HG02759 (cell line): Measurements from ENCODE around the gene ZBTB25.
A peak's percentile ranks its signal among the peaks of the same experiment; 100 is the strongest.

ENCODE experiments used
- ATAC-seq: cut with Tn5 transposase; IDR thresholded peaks from one replicate; pipeline ENCODE4 v1.9.1; 2021; ENCODE audit warnings: mild to moderate bottlenecking, moderate library complexity; ENCODE audit not compliant: unreplicated experiment

ZBTB25 gene

DNA sequence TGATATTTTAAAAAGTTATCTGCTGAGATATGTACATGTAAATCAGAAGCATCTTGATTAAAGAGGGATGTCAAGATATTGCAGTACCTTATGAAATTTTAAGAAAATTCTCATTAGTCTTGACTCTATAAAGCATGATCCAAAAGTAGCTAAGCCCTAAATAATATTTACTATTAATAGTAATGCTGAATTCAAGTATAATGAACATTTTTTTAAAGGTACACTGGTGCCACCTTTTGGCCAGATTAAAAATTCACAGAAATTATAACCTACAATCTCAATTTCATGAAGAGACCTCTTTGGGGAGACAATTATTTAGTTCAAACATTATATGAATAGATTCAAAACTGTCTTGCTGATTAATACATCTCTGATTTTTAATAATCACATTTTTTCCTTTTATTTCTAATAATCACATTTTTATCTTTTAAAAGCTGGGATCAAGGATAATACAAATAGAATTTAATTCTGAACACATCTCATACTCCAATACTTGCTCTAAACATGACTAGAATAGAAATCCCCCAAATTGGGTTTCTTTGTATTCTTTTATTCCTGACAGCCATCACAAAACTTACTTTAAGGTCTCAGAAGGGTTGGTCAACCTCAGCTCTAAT, 24.9 kb downstream of the ZBTB25 start:
- no peak for ATAC-seq

DNA sequence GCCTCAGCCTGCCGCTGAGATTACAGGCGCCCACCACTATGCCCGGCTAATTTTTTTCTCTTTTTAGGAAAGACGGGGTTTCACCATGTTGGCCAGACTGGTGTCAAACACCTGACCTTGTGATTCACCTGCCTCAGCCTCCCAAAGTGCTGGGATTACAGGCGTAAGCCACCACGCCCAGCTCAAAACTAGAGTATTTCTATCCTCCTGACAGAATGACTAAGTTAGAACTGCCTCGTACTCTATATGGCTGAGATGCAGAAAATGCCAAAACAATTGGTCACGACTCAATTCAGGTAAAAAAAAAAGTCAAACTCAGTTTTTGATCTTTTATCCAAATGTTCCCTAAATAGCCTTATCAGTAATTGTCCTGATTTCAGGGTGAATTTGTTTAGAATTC, 27.2 kb downstream of the ZBTB25 start:
- ATAC-seq = no peak

DNA sequence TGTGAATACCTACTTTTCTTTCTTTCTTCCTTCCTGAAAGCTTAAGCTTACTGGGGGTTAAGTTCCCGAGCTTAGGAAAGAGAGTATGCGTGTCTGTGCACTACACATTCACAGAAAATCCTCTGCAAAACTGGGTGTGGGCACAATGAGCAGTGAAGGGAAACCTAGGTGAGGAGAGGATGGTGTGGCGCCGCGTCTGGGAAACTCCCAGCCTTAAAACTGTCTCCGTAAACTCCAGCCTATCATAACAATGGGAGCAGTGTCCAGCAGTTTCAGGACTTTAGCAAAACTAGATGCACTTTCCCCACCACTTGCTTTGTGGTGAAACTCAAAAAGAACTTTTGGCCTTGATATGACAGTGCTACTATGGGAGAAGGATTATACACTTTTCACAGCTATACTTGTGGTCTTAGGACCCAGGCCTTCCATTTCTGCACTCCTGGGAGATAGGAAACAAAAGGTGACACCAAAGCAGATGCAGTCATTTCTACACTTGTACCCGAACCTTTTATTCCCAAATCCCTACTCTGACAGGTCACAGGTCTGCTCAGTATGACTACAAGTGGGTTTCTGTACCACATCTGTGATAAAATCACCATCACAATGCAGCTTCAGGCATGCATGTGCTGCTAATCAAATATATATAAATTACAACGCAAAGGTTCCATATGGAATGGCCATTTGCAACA, 27.9 kb downstream of the ZBTB25 start:
- no peak for ATAC-seq

DNA sequence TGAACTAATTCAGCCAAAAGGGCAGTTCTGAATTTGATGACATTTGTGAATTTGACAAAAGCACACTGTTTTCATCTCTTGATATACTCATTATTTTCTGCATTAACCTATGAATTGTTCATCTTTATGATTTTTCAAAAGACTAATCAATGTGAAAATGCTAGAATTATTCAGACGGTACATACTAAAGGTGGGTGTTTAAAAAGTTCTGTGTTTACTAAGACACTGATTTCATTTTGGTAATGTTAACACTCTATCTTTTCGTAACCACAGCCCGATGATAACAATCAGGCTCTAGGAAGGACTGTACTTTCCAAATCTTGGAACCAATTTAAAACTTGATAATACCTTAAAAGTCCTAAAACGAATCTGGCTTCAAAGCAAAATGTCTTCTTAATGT, 28.9 kb downstream of the ZBTB25 start:
- ATAC-seq = no peak

DNA sequence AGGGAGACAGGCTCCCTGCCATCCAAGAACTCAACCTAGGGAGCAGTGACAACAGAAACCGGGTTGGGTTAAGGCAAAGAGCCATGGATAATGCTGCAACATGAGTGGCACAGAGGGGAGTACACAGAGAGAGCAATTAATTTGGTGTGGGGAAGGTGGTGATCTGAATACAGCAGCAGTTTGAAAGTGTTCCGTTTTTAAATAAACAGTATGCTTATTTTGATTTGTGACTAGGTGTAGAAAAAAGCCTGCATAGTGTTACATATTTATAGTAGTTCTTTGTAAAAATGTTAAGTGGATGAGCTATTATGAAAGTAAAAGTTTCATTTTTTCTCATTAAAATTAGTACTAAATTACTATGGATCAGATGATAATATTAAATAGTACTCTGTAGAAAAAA, 29.6 kb downstream of the ZBTB25 start:
- ATAC-seq = no peak

DNA sequence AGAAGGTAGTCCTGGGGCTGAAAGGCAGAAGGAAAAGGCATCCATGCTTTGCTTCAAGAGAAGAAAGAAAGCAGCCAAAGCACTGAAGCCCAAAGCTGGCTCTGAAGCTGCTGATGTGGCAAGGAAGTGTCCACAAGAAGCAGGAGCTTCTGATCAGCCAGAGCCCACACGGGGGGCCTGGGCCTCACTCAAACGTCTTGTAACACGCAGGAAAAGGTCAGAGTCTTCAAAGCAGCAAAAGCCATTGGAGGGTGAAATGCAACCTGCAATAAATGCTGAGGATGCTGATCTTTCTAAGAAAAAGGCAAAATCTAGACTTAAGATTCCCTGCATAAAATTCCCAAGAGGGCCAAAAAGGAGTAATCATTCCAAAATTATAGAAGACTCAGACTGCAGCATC, 35.2 kb downstream of the ZBTB25 start:
- no peak for ATAC-seq

DNA sequence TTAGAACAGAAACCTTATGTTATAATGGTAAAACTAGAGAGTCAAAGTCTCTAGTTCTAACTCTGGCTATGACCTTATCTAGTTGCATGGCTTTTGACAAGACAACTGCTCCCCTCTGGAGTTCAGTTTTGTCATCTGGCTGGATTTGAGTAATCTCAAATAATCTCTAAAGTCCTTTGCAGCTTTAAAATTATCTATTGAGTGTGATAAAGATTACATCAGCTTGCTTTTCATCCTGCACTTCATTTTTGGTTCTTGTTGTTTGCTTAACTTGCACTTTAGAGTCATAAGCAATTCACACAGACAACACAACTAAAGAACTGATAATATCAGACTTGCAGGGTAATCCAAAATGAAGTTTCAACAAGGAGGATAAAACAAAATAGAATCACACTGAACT, 36.1 kb downstream of the ZBTB25 start:
- no peak for ATAC-seq

DNA sequence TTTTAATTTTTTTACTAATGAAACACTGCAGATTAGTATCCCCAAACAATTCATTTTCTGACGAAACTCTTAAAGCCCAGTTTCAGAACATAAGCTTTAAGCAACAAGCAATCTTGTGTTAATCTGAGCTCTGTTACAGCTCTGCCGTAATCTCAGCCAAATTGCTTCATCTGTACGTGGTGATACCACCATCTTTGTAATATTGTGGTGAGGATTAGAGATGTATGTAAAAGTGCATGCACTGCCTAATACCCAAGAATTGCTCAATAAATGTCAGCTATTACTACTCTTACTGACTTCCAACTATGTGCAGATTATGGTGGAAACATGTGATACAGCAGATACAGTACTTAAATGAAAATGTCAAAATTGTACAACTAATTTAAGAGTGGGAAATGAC, 36.5 kb downstream of the ZBTB25 start:
- no peak for ATAC-seq

DNA sequence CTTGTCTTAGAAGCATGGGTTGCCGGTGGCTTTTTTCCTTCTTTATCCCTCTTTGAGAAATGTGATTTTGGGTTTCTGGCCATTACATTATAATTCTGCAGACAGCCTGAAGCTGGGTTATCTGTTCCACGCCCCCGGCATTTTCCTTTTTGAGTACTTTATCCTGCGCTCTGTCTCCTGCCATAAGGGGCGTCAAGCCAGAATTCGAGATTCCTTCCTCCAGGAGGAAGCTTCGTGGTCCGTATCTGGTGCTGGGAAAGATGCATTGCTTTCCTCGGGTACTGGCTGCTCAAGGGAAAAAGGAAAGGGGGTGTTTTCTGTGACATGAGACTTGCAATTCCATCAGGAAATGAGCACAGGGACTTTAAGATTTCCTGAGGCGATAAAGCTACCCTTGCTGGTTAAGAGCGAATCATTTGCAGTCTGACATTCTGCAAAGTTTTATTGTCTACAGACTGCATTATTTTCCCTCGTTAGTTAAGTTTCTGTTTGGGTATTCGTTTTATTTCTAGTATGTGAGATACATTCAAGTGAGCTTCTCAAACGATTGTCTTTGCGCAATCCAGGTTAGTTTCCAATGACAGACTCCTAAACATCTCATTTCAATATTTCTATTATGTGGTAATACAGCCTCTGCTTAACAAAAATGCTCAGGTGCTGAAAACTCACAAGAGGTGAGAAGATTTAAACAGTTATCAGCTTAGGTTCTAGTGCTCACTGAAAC, 37.6 kb downstream of the ZBTB25 start:
- ATAC-seq = no peak

DNA sequence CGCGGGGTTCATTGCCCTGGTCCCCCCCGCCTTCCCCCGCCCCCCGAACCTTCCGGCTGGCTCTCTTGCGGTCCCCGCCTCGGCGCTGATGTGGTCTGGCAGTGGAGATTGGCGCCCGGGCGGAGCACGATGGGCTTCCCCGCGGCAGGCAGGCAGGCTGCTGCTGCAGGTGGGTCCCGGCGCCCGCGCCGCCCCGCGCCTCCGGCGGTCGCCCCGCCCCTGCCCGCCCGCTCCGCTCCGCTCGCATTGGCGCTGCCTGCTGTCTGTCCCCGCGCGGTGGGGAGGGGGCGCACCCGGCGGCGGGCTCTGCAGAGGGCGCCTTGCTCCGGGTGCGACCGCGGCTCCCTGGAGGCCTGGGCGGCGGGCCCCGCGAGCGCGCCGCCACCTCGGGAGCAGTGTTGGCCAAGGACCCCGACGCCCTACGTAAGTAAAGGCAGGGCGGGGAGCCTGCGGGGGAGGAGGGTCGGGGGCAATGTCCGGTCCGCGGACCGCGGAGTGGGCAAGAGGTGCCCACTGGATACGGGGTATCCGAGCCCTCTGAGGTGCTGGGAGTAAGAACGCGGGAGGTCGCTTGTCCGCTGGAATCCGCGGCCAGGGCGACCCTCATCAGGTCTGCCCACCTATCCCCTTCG, 38.3 kb downstream of the ZBTB25 start, which contains the start of gene AKAP5:
AKAP5 (plus strand) TSS at position 309 of the 632 bp plus-strand sequence. CDS start 2,896 bp downstream, outside the sequence.
- peak; percentile 77 for ATAC-seq

DNA sequence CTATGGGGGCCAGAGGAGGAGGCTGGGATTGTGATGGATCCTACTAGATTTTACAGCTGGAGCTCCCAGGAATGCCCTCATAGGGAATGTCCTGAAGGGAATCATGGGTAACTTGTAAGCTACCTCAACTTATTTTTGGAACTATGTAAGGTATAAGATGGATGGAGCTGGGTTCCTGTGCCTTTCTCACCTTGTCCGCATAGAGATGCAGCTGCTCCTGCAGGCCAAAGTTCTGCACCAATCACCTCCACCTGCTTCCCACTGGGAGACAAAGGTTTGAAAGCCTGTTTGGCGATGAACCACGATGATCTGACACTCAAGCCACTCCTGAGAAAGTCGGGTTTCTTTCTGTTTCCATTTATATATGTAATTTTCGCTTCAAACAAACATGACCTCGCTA, 39.0 kb downstream of the ZBTB25 start:
- no peak for ATAC-seq

DNA sequence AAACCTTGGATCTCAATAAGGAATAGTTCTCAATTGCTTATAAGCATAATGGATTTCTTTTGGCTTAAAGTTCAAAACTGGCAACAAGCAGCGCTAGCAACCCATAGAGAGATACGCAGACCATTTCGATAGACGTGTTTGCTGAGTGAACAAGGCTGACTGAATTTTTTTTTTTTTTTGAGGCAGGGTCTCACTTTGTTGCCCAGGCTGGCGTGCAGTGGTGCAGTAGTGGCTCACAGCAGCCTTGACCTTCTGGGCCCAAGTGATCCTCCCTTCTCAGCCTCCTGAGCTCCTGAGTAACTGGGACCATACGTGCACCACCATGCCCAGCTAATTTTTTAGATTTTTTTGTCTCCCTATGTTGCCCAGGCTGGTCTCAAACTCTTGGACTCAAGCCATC, 39.8 kb downstream of the ZBTB25 start:
- ATAC-seq = no peak

DNA sequence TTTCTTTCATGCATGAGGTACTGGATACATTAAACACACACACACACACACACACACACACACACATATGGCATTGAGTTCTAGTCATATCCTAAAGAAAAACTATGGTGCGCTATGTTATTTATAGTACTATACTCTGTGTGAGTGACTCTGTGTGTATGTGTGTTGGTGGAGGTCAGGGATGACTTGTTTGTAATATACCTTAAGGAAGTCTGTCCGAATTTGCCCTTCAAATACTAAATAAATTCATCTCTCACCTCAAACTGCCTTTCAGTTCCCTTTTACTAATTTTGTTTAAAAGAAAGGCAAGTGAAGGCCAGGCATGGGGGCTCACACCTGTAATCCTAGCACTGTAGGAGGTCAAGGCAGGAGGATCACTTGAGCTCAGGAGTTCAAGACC, 40.4 kb downstream of the ZBTB25 start:
- no peak for ATAC-seq

DNA sequence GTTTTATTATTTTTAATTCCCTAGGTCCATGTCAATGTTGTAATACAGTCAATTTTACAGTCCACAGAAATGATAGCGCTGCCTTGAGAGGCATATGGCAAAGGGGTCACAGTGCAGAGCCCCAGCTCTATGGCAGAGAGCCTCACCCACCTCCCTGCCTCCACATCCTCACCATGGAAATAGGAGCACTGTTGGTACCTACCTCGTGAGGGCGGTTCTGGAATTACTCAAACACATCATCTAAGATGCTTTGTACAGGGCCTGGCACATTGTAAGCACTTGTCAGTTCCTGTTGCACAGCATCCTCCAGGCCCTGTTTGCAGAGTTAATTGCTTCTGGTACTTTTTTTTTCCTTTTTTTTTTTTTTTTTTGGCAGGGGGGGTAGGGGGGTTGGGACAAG, 42.4 kb downstream of the ZBTB25 start:
- no peak for ATAC-seq

DNA sequence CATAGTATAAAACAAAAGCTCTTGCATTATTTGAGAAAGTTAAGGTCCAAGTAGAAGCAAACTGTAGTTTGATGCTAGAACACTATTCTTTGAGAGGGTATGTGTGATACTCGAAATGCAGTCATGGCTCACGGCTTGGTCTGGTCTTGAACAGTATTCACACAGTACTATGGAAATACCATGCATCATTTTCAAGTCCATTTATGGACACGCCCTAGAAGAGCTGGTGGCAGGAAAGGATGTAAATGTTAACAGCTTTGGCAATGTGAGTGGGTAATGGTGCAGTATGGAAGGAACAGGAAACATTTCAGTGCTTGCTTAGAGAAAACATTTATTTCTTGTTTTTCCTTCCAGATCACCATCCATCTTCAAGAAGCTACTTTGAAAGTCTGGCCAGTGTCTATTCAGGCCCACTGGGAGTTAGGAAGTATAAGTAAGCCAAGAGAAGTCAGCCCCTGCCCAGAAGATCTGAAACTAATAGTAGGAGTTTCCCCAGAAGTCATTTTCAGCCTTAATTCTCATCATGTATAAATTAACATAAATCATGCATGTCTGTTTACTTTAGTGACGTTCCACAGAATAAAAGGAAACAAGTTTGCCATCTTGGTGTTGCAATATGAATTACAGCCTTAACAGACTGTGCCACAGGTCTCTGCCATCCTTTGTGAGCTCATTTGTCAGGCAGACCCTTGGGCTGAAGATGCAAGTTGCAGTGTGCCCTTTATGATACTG, 44.1 kb downstream of the ZBTB25 start:
- ATAC-seq = no peak

DNA sequence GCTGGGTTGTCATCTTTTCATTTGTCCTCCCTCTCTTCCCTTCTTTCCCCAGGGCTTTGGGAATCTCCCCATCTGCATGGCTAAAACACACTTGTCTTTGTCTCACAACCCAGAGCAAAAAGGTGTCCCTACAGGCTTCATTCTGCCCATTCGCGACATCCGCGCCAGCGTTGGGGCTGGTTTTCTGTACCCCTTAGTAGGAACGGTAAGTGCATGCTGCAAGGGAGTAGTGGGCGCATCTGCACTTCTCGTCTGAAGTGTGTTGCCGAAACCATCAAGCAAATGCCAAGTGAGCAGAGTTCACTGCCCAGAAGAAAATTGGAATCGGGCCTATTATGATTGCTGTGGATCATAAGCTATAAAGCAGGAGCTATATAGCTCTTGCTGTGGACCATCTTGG, 49.0 kb downstream of the ZBTB25 start:
- ATAC-seq = no peak

DNA sequence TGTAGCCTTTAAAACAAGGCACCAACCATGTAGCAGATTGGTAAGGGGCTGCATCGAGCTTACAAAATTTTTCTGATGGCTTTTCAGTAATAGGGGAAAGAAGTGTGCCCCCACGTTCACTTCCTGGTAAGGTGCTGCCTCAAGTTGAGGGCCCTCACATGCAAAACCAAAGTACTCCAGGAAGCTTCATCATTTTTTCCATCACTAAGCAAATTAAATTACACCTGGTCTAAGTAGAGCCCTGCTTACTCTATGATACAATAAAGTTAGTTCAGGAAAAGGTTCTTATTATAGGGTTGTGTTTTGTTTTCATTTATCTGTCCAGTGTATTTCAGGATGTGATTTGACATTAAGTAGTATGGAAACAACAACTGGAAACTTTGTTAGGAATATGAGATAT, 53.4 kb downstream of the ZBTB25 start:
- no peak for ATAC-seq

DNA sequence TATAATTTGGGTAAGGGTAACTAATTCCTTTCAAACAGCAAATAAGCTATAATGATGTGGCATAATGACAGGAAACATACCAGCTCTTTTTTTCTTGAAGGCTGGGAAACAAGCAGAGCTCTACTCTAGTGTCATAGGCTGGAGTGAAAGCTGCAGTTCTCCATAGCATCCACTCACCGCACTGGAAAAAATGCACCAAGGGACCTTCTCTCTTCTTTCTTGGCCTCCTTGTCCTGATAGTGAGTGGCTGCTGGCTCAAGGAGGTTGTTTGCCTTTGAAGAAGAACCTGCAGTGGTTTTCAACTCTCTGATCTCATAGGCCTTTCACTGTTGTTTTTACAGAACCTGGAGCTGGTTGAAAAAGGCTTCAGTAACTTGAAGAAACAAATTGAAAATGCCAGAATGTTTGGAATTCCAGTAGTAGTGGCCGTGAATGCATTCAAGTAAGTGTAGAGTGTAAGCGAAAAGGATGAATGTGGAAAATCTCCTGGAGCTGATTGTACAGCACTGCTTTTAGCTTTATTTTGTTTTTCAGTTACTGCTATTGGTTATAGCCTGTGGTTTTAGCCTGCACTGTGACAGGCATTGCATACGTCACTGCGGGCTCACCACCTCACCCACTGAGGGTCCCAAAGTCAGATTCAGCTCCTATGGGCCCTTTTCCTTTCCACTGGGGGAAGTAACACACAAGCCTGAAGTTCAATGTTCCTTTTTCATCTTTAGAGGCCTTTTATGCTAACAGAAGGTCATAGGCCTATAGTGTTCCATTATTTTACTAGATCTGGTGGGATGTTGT, 55.6 kb downstream of the ZBTB25 start:
- no peak for ATAC-seq

DNA sequence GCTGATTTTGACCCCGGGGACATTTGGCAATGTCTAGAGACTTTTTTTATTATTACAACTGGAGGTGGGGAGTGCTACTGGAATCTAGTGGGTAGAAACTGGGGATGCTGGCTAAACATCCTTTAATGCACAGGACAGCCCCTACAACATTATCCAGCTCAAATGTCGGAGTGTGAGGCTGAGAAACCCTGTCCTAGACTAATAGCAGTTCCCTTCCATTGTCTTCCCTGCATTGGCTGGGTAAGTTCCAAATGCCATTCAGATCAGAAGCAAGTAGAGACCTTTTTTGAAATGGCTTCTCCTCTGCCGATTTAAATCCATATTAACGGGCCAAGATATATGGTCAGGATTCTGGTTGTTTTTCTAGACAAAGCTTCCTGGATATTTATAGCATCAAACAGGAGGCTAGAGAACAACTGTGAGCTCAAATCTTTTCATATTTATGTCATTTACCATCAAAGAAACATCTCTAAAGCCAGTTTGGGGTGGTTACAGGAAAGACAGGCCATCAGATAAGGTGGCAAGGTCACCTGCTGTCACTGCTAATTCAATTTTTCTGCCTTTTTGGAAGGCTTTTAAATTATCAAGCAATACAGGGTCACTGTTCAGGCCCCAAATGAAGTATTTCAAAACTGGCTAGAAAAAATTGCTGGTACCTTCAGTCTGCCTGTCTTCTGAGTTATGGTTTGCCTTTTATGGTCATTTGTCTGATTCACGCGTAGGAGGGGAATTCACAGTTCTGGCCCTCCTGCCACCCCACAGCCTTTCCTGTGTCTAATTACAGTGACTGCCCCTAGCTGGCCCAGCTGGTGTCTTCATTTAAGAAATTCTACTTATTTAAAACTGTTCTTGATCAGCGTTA, 58.4 kb downstream of the ZBTB25 start:
- ATAC-seq = peak; percentile 99
